ENCODE measurements around the gene LPP. TPM values are rescaled to one million over a fixed set of nuclear protein-coding genes. Genes with fewer than 3 reads are reported as not detected.

Gene LPP
- total and polyA plus RNA-seq, 2 of the 13 experiments (the other 11 are each of a cell fraction or from before 2014, with no cell fraction given) = 19.2 to 29.9 TPM

DNA sequence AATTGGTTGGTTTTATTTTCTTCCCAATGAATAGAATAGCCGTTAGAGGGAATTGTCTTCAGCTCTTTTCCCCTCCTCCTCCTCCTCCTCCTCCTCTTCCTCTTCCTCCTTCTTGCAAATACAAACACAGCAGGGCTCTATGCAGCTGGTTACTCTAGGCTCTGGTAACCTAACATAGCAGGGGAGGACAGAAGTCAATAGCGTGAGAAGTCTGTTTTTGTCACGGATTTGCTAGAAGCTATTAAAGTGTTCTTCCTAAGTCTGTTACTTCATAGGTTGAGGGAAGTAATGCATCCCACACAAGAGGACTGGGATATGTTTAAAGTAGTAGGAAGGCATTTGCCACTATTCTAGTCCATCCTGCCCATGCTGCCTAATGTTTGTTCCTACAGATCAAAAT lies 643.1 kb downstream of the LPP start:
- no peaks in the 10 kb centered on the region for H3K27me3 ChIP-seq (ENCODE audit: control insufficient read depth in 1 of 2, insufficient read depth in 2 of 2, low read length in 2 of 2)
- WGBS (ENCODE audit: low lambda C conversion rate) = 78% methylated on average over 3 of the region's 3 CpGs
- intact Hi-C loops (cut with micrococcal nuclease; ENCODE audit: unreplicated experiment) (no loop called here), in situ Hi-C loops (cut with HindIII; ENCODE audit: extremely low pct_ligation_motif_present, low pct_unique_long_range_greater_than_20kb) (no loop called here)
- no peak overlapping the region for H3K4me3 ChIP-seq (replicated peaks in 1 of 3; ENCODE audit: insufficient read depth in 1 of 3, low read depth in 2 of 3, low read length in 3 of 3)
- ATAC-seq (no peak), FAIRE-seq (no peak), DNase-seq (ENCODE audit: low spot score) (no peak)
- H3K27ac ChIP-seq (ENCODE audit: extremely low read length, insufficient read depth, low read length) = no peak overlapping the region
- H3K4me2 ChIP-seq (ENCODE audit: low read depth, low read length) = no peak overlapping the region
- no peak overlapping the region for H2AFZ ChIP-seq (ENCODE audit: low read length)
- no peaks in the 10 kb centered on the region for H3K4me1 ChIP-seq (ENCODE audit: insufficient read depth, low read length)
- H3K9ac ChIP-seq (ENCODE audit: insufficient read depth, low read depth, low read length) = no peak overlapping the region
- H3K36me3 ChIP-seq (replicated peaks in 1 of 2; ENCODE audit: control insufficient read depth in 1 of 2, insufficient read depth in 2 of 2, low read length in 2 of 2) = 0 out of 5 replicates have a peak, but pooled peaks cover 0 to 3% of the 10 kb centered on the region in 2 experiments
- CTCF ChIA-PET (ENCODE audit: low intra/inter-chr PET ratio, low total read pairs) = no interaction called here
- no peaks in the 10 kb centered on the region for H4K20me1 ChIP-seq (ENCODE audit: insufficient read depth, low read length)
- H3K79me2 ChIP-seq (ENCODE audit: insufficient read depth, low read length) = no peaks in the 10 kb centered on the region
- POLR2A ChIA-PET = no interaction called here
- no TSS peak for BruUV-seq (replicated peaks)
- H3K9me3 ChIP-seq (ENCODE audit: low read length) = no peaks in the 10 kb centered on the region
- TF ChIP-seq ZNF296 (CRISPR knock-in tag; conservative IDR thresholded peaks at IDR 0.05) (no peak), ZBTB1 (CRISPR knock-in tag; IDR thresholded peaks at IDR 0.05; ENCODE audit: borderline replicate concordance) (no peak), MTA1 (CRISPR knock-in tag; IDR thresholded peaks at IDR 0.05; ENCODE audit: borderline replicate concordance) (no peak), ATF1 (CRISPR knock-in tag; IDR thresholded peaks at IDR 0.05) (no peak), ZMYM4 (CRISPR knock-in tag; IDR thresholded peaks at IDR 0.05) (no peak), GATA4 (IDR thresholded peaks at IDR 0.05; ENCODE audit: borderline replicate concordance, low read depth) (no peak), PHF5A (CRISPR knock-in tag; IDR thresholded peaks at IDR 0.05; ENCODE audit: low read depth, unreplicated experiment) (no peak), KDM3A (CRISPR knock-in tag; IDR thresholded peaks at IDR 0.05; ENCODE audit: low read depth) (no peak), MEIS2 (CRISPR knock-in tag; IDR thresholded peaks at IDR 0.05) (no peak), ZNF605 (CRISPR knock-in tag; IDR thresholded peaks at IDR 0.05) (no peak), ZNF3 (CRISPR knock-in tag; IDR thresholded peaks at IDR 0.05) (no peak), ZKSCAN1 (IDR thresholded peaks at IDR 0.05; ENCODE audit: low read length) (no peak), NR2C2 (CRISPR knock-in tag; IDR thresholded peaks at IDR 0.05; ENCODE audit: borderline replicate concordance) (no peak), ZNF550 (CRISPR knock-in tag; IDR thresholded peaks at IDR 0.05; ENCODE audit: borderline replicate concordance) (no peak)
- TF ChIP-seq, protein P1, sequence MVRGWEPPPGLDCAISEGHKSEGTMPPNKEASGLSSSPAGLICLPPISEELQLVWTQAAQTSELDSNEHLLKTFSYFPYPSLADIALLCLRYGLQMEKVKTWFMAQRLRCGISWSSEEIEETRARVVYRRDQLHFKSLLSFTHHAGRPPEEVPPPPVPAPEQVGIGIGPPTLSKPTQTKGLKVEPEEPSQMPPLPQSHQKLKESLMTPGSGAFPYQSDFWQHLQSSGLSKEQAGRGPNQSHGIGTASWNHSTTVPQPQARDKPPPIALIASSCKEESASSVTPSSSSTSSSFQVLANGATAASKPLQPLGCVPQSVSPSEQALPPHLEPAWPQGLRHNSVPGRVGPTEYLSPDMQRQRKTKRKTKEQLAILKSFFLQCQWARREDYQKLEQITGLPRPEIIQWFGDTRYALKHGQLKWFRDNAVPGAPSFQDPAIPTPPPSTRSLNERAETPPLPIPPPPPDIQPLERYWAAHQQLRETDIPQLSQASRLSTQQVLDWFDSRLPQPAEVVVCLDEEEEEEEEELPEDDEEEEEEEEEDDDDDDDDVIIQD (CRISPR knock-in tag; IDR thresholded peaks at IDR 0.05; ENCODE audit: low read depth) = no peak
- TF ChIP-seq, protein P2, sequence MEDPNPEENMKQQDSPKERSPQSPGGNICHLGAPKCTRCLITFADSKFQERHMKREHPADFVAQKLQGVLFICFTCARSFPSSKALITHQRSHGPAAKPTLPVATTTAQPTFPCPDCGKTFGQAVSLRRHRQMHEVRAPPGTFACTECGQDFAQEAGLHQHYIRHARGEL (CRISPR knock-in tag; IDR thresholded peaks at IDR 0.05) = no peak
- TF ChIP-seq, protein P3, sequence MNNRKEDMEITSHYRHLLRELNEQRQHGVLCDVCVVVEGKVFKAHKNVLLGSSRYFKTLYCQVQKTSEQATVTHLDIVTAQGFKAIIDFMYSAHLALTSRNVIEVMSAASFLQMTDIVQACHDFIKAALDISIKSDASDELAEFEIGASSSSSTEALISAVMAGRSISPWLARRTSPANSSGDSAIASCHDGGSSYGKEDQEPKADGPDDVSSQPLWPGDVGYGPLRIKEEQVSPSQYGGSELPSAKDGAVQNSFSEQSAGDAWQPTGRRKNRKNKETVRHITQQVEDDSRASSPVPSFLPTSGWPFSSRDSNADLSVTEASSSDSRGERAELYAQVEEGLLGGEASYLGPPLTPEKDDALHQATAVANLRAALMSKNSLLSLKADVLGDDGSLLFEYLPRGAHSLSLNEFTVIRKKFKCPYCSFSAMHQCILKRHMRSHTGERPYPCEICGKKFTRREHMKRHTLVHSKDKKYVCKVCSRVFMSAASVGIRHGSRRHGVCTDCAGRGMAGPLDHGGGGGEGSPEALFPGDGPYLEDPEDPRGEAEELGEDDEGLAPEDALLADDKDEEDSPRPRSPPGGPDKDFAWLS (CRISPR knock-in tag; IDR thresholded peaks at IDR 0.05; ENCODE audit: borderline replicate concordance) = no peak
- TF ChIP-seq, protein P4, sequence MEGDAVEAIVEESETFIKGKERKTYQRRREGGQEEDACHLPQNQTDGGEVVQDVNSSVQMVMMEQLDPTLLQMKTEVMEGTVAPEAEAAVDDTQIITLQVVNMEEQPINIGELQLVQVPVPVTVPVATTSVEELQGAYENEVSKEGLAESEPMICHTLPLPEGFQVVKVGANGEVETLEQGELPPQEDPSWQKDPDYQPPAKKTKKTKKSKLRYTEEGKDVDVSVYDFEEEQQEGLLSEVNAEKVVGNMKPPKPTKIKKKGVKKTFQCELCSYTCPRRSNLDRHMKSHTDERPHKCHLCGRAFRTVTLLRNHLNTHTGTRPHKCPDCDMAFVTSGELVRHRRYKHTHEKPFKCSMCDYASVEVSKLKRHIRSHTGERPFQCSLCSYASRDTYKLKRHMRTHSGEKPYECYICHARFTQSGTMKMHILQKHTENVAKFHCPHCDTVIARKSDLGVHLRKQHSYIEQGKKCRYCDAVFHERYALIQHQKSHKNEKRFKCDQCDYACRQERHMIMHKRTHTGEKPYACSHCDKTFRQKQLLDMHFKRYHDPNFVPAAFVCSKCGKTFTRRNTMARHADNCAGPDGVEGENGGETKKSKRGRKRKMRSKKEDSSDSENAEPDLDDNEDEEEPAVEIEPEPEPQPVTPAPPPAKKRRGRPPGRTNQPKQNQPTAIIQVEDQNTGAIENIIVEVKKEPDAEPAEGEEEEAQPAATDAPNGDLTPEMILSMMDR (CRISPR knock-in tag; IDR thresholded peaks at IDR 0.05) = no peak
- TF ChIP-seq, protein P5, sequence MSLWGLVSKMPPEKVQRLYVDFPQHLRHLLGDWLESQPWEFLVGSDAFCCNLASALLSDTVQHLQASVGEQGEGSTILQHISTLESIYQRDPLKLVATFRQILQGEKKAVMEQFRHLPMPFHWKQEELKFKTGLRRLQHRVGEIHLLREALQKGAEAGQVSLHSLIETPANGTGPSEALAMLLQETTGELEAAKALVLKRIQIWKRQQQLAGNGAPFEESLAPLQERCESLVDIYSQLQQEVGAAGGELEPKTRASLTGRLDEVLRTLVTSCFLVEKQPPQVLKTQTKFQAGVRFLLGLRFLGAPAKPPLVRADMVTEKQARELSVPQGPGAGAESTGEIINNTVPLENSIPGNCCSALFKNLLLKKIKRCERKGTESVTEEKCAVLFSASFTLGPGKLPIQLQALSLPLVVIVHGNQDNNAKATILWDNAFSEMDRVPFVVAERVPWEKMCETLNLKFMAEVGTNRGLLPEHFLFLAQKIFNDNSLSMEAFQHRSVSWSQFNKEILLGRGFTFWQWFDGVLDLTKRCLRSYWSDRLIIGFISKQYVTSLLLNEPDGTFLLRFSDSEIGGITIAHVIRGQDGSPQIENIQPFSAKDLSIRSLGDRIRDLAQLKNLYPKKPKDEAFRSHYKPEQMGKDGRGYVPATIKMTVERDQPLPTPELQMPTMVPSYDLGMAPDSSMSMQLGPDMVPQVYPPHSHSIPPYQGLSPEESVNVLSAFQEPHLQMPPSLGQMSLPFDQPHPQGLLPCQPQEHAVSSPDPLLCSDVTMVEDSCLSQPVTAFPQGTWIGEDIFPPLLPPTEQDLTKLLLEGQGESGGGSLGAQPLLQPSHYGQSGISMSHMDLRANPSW (CRISPR knock-in tag; IDR thresholded peaks at IDR 0.05; ENCODE audit: borderline replicate concordance) = no peak
